ENCODE results near the gene HNRNPA1L2.

GRCh38 chr13:52650731-52651130 lies 8.5 kb downstream of the HNRNPA1L2 start:
- TF ChIP-seq EP300 (IDR thresholded peaks at IDR 0.05; ENCODE audit: borderline replicate concordance) (no peak), RAD21 (IDR thresholded peaks at IDR 0.05; ENCODE audit: low read depth) (no peak), MAX (IDR thresholded peaks at IDR 0.05) (no peak), TEAD4 (IDR thresholded peaks at IDR 0.05) (no peak), YY1 (IDR thresholded peaks at IDR 0.05; ENCODE audit: low read depth) (no peak), FOXM1 (IDR thresholded peaks at IDR 0.05; ENCODE audit: borderline replicate concordance, low read depth) (no peak), TAF1 (IDR thresholded peaks at IDR 0.05; ENCODE audit: low read depth) (no peak)

Data from Ishikawa (cell line).